HG03175 (cell line): ENCODE data around the gene CDH12.
"Not testable (repeated sequence)": the region's sequence is repeated elsewhere in the genome, so short reads cannot be mapped to it uniquely, and the experiment has no call there.

Source experiments
- ATAC-seq: cut with Tn5 transposase; IDR thresholded peaks from one replicate; pipeline ENCODE4 v1.9.1; 2021; ENCODE audit warnings: mild to moderate bottlenecking, moderate library complexity; ENCODE audit not compliant: unreplicated experiment

The CDH12 gene

GRCh38 chr5:22053195-22053594 is 799.9 kb downstream of the CDH12 start:
- ATAC-seq = no peak

- no peak for ATAC-seq
These were observed 801.3 kb downstream of the CDH12 start for GRCh38 chr5:22051881-22052280.

GRCh38 chr5:22050931-22051330 is 802.2 kb downstream of the CDH12 start:
- no peak for ATAC-seq

GRCh38 chr5:22044229-22044628 is 808.9 kb downstream of the CDH12 start:
- ATAC-seq = no peak

GRCh38 chr5:22036061-22036460 is 817.1 kb downstream of the CDH12 start:
- no peak for ATAC-seq

GRCh38 chr5:22033066-22033465 is 820.1 kb downstream of the CDH12 start:
- no peak for ATAC-seq

- no peak for ATAC-seq
These were observed 829.4 kb downstream of the CDH12 start for GRCh38 chr5:22023784-22024183.

- not testable (repeated sequence) for ATAC-seq
These were observed 840.3 kb downstream of the CDH12 start for GRCh38 chr5:22012893-22013292.

- not testable (repeated sequence) for ATAC-seq
These were observed 842.3 kb downstream of the CDH12 start for GRCh38 chr5:22010808-22011207.

- ATAC-seq = not testable (repeated sequence)
These were observed 852.0 kb downstream of the CDH12 start for GRCh38 chr5:22001097-22001496.

GRCh38 chr5:21985799-21986198 is 867.3 kb downstream of the CDH12 start:
- not testable (repeated sequence) for ATAC-seq

- not testable (repeated sequence) for ATAC-seq
These were observed 901.6 kb downstream of the CDH12 start for GRCh38 chr5:21951571-21951970.

- no peak for ATAC-seq
These were observed 922.0 kb downstream of the CDH12 start for GRCh38 chr5:21931116-21931515.

- peak; percentile 98 for ATAC-seq
These were observed 933.6 kb downstream of the CDH12 start for GRCh38 chr5:21919414-21920022.

GRCh38 chr5:21918451-21918850 is 934.7 kb downstream of the CDH12 start:
- ATAC-seq = no peak

- ATAC-seq = no peak
These were observed 942.4 kb downstream of the CDH12 start for GRCh38 chr5:21910731-21911130.

- no peak for ATAC-seq
These were observed 957.3 kb downstream of the CDH12 start for GRCh38 chr5:21895766-21896350.

GRCh38 chr5:21893161-21893560 is 960.0 kb downstream of the CDH12 start:
- no peak for ATAC-seq

- no peak for ATAC-seq
These were observed 963.6 kb downstream of the CDH12 start for GRCh38 chr5:21889581-21889980.

GRCh38 chr5:21882074-21882745 is 970.9 kb downstream of the CDH12 start:
- ATAC-seq = no peak

GRCh38 chr5:21880164-21880563 is 973.0 kb downstream of the CDH12 start:
- no peak for ATAC-seq

- ATAC-seq = no peak
These were observed 990.2 kb downstream of the CDH12 start for GRCh38 chr5:21862986-21863385.
